WTC11 (cell line): ENCODE results near the gene HLA-DPA1. TPM values are rescaled to one million over a fixed set of nuclear protein-coding genes. Genes with fewer than 3 reads are reported as not detected.

ENCODE experiments used
- ATAC-seq: fragments of 200-7000 bp; cut with Tn5 transposase; 2 replicates; pipeline ENCODE4 v1.10.0; 2021; ENCODE audit warnings: mild to moderate bottlenecking, moderate library complexity
- CTCF ChIA-PET: fragments of 300-600 bp; sonication (Branson Sonifier 250); formaldehyde crosslinking; loops from one replicate; lab custom pipeline; 2021; ENCODE audit warnings: antibody characterized with exemption; lab: Charles Lee
- POLR2A ChIA-PET: fragments of 350-600 bp; sonication (Branson Sonifier 250); formaldehyde crosslinking; loops from one replicate; lab custom pipeline; 2021; ENCODE audit warnings: antibody characterized with exemption; lab: Charles Lee
- DNase-seq: peaks from one replicate; pipeline ENCODE4 v3.0.0; 2021; ENCODE audit warnings: low spot score
- H3K27ac Mint-ChIP-seq: 2 replicates; pipeline ENCODE4 v1.8.0; 2021; ENCODE audit warnings: mixed read lengths
- H3K27me3 Mint-ChIP-seq: 2 replicates; pipeline ENCODE4 v1.8.0; 2021; ENCODE audit warnings: low read depth, mild to moderate bottlenecking, moderate library complexity, mixed read lengths
- H3K36me3 Mint-ChIP-seq: 2 replicates; pipeline ENCODE4 v1.8.0; 2021; ENCODE audit warnings: mixed read lengths
- H3K4me1 Mint-ChIP-seq: 2 replicates; pipeline ENCODE4 v1.8.0; 2022; ENCODE audit warnings: mixed read lengths
- H3K4me3 Mint-ChIP-seq: 2 replicates; pipeline ENCODE4 v1.8.0; 2021; ENCODE audit warnings: mild to moderate bottlenecking, moderate library complexity, mixed read lengths
- H3K9me3 Mint-ChIP-seq: 2 replicates; pipeline ENCODE4 v1.8.0; 2021; ENCODE audit warnings: mixed read lengths
- ARID4B ChIP-seq: sonication (generic); formaldehyde crosslinking; IDR thresholded peaks from 2 replicates; pipeline ENCODE4 v1.8.0; 2023; ENCODE audit warnings: missing genetic modification reagents, mild to moderate bottlenecking, borderline replicate concordance
- ATF3 ChIP-seq: sonication (generic); formaldehyde crosslinking; conservative IDR thresholded peaks from 2 replicates; pipeline ENCODE4 v1.8.1; 2022; ENCODE audit warnings: mild to moderate bottlenecking, missing genetic modification reagents
- ATF6 ChIP-seq: sonication (generic); formaldehyde crosslinking; IDR thresholded peaks from 2 replicates; pipeline ENCODE4 v1.8.1; 2023; ENCODE audit warnings: mild to moderate bottlenecking, missing genetic modification reagents
- CREB1 ChIP-seq: sonication (generic); formaldehyde crosslinking; IDR thresholded peaks from 2 replicates; pipeline ENCODE4 v1.8.0; 2023; ENCODE audit warnings: mild to moderate bottlenecking, missing genetic modification reagents
- E2F5 ChIP-seq: sonication (generic); formaldehyde crosslinking; IDR thresholded peaks from 2 replicates; pipeline ENCODE4 v1.8.1; 2022; ENCODE audit warnings: mild to moderate bottlenecking, moderate library complexity, missing genetic modification reagents
- FOXJ3 ChIP-seq: sonication (generic); formaldehyde crosslinking; IDR thresholded peaks from 2 replicates; pipeline ENCODE4 v1.9.0; 2021; ENCODE audit warnings: missing genetic modification reagents, mild to moderate bottlenecking, borderline replicate concordance
- FOXP1 ChIP-seq: sonication (generic); formaldehyde crosslinking; IDR thresholded peaks from 2 replicates; pipeline ENCODE4 v1.8.0; 2022; ENCODE audit warnings: missing genetic modification reagents, mild to moderate bottlenecking, moderate library complexity, borderline replicate concordance
- GABPB1 ChIP-seq: sonication (generic); formaldehyde crosslinking; IDR thresholded peaks from 2 replicates; pipeline ENCODE4 v1.8.1; 2023; ENCODE audit warnings: mild to moderate bottlenecking, missing genetic modification reagents
- GTF2I ChIP-seq: fragments of 250-450 bp; sonication (Bioruptor Pico); conservative IDR thresholded peaks from 2 replicates; pipeline ENCODE4 v1.4.0; 2021; ENCODE audit warnings: mild to moderate bottlenecking
- HMGXB4 ChIP-seq: sonication (generic); formaldehyde crosslinking; IDR thresholded peaks from 2 replicates; pipeline ENCODE4 v1.8.1; 2023; ENCODE audit warnings: mild to moderate bottlenecking, moderate library complexity, missing genetic modification reagents
- IRF2 ChIP-seq: sonication (generic); formaldehyde crosslinking; IDR thresholded peaks from 2 replicates; pipeline ENCODE4 v1.8.0; 2022; ENCODE audit warnings: low read depth, missing genetic modification reagents, borderline replicate concordance
- JUN ChIP-seq: sonication (generic); formaldehyde crosslinking; IDR thresholded peaks from 2 replicates; pipeline ENCODE4 v1.8.0; 2023; ENCODE audit warnings: mild to moderate bottlenecking, missing genetic modification reagents
- MAX ChIP-seq: sonication (generic); formaldehyde crosslinking; IDR thresholded peaks from 2 replicates; pipeline ENCODE4 v1.8.0; 2022; ENCODE audit warnings: mild to moderate bottlenecking, missing genetic modification reagents
- NR2C2 ChIP-seq: sonication (generic); formaldehyde crosslinking; IDR thresholded peaks from 2 replicates; pipeline ENCODE4 v1.8.0; 2022; ENCODE audit warnings: mild to moderate bottlenecking, missing genetic modification reagents
- RELA ChIP-seq: sonication (generic); formaldehyde crosslinking; IDR thresholded peaks from 2 replicates; pipeline ENCODE4 v1.8.1; 2022; ENCODE audit warnings: missing genetic modification reagents, mild to moderate bottlenecking, borderline replicate concordance
- RORB ChIP-seq: fragments of 250-450 bp; sonication (Bioruptor Pico); IDR thresholded peaks from 2 replicates; pipeline ENCODE4 v1.9.0; 2021; ENCODE audit warnings: mild to moderate bottlenecking
- TEAD4 ChIP-seq: sonication (generic); formaldehyde crosslinking; IDR thresholded peaks from 2 replicates; pipeline ENCODE4 v1.8.0; 2022; ENCODE audit warnings: mild to moderate bottlenecking, missing genetic modification reagents
- ZMAT4 ChIP-seq: fragments of 250-450 bp; sonication (Bioruptor Pico); IDR thresholded peaks from 2 replicates; pipeline ENCODE4 v1.9.0; 2021; ENCODE audit warnings: mild to moderate bottlenecking
- ZNF138 ChIP-seq: sonication (generic); formaldehyde crosslinking; conservative IDR thresholded peaks from 2 replicates; pipeline ENCODE4 v1.8.1; 2022; ENCODE audit warnings: mild to moderate bottlenecking, moderate library complexity, missing genetic modification reagents
- ZNF281 ChIP-seq: sonication (generic); formaldehyde crosslinking; IDR thresholded peaks from 2 replicates; pipeline ENCODE4 v1.8.0; 2023; ENCODE audit warnings: mild to moderate bottlenecking, missing genetic modification reagents
- ZNF416 ChIP-seq: fragments of 250-450 bp; sonication (Bioruptor Pico); IDR thresholded peaks from 2 replicates; pipeline ENCODE4 v1.9.0; 2021; ENCODE audit warnings: mild to moderate bottlenecking, inconsistent platforms
- total RNA-seq: library from RNA; stranded (reverse); gene quantifications from 3 replicates; pipeline ENCODE4 v1.2.3, GENCODE V29; 2021

Gene HLA-DPA1
- total RNA-seq, 1 experiment from 2014 or later: 4.9 TPM

GRCh38 chr6:33057222-33058150, 16.0 kb downstream of the HLA-DPA1 start:
- Mint-ChIP-seq H3K4me1 (peaks cover 9% of the 10 kb centered on the region), H3K27ac (no peak overlapping the region), H3K27me3 (no peaks in the 10 kb centered on the region; the same call in 1 of the 2 replicates), H3K9me3 (peaks cover 27% of the 10 kb centered on the region), H3K4me3 (no peak overlapping the region), H3K36me3 (peaks cover 23% of the 10 kb centered on the region)
- no peak for DNase-seq
- ChIA-PET POLR2A (no interaction called here), CTCF (interaction anchor here (1.0 kb wide), 1 partner anchor 23 kb away, joined by 4 read pairs; no protein-coding TSS in a partner anchor)
- no peak for ATAC-seq
- TF ChIP-seq ZNF416 (CRISPR knock-in tag): no peak
- no peak for TF ChIP-seq FOXJ3
- no peak for TF ChIP-seq ZNF281
- TF ChIP-seq ATF3 (CRISPR knock-in tag): no peak
- TF ChIP-seq ZMAT4 (CRISPR knock-in tag): no peak
- TF ChIP-seq JUN (CRISPR knock-in tag): no peak
- TF ChIP-seq ZNF138: no peak
- TF ChIP-seq GTF2I (CRISPR knock-in tag): no peak
- no peak for TF ChIP-seq NR2C2
- no peak for TF ChIP-seq RELA
- no peak for TF ChIP-seq TEAD4 (CRISPR knock-in tag)
- TF ChIP-seq IRF2: no peak
- no peak for TF ChIP-seq E2F5 (CRISPR knock-in tag)
- no peak for TF ChIP-seq HMGXB4
- no peak for TF ChIP-seq GABPB1 (CRISPR knock-in tag)

- peaks cover 29% of the 10 kb centered on the region for H3K9me3 Mint-ChIP-seq
- H3K4me3 Mint-ChIP-seq: no peak overlapping the region
- ATAC-seq: no peak
- CTCF ChIA-PET: interaction anchor here (0.8 to 1.0 kb wide), 2 partner anchors 27 to 96 kb away, joined by 3 read pairs; no protein-coding TSS in a partner anchor
- H3K36me3 Mint-ChIP-seq: peaks cover 19% of the 10 kb centered on the region
- H3K27me3 Mint-ChIP-seq: no peaks in the 10 kb centered on the region; the same call in 1 of the 2 replicates
- DNase-seq: no peak
- no peak overlapping the region for H3K27ac Mint-ChIP-seq
- peaks cover 38% of the 10 kb centered on the region for H3K4me1 Mint-ChIP-seq
- POLR2A ChIA-PET: no interaction called here
- TF ChIP-seq ATF6 (no peak), ZMAT4 (CRISPR knock-in tag) (no peak), FOXP1 (no peak), RORB (no peak), CREB1 (CRISPR knock-in tag) (no peak), ARID4B (no peak), MAX (CRISPR knock-in tag) (no peak)
These were observed 20.2 kb downstream of the HLA-DPA1 start for GRCh38 chr6:33053230-33053629.
